Measurements from ENCODE around the gene ACADM.

The ACADM gene

GRCh38 chr1:75722966-75723365, 1.5 kb upstream of the ACADM start:
- no peak for TF ChIP-seq CTCF (IDR thresholded peaks at IDR 0.05; ENCODE audit: low read depth, low read length)
- H3K4me3 ChIP-seq (ENCODE audit: low read depth, low read length), result no peak overlapping the region
- in situ Hi-C loops (cut with HindIII; ENCODE audit: low sequenced_read_pairs), result no loop called here
- no peak for DNase-seq (ENCODE audit: low read depth, low spot score)

- H3K4me3 ChIP-seq (ENCODE audit: low read depth, low read length), result peak overlapping the region; percentile 85
- in situ Hi-C loops (cut with HindIII; ENCODE audit: low sequenced_read_pairs), result no loop called here
- no peak for TF ChIP-seq CTCF (IDR thresholded peaks at IDR 0.05; ENCODE audit: low read depth, low read length)
- peak; percentile 83 for DNase-seq (ENCODE audit: low read depth, low spot score)
Observed at GRCh38 chr1:75723989-75724471, 479 bp upstream of the ACADM start.

GRCh38 chr1:75725266-75725665, 757 bp downstream of the ACADM start:
- TF ChIP-seq CTCF (IDR thresholded peaks at IDR 0.05; ENCODE audit: low read depth, low read length), result no peak

GRCh38 chr1:75725861-75726361, 1.4 kb downstream of the ACADM start:
- H3K4me3 ChIP-seq (ENCODE audit: low read depth, low read length), result peak overlapping the region; percentile 85
- TF ChIP-seq CTCF (IDR thresholded peaks at IDR 0.05; ENCODE audit: low read depth, low read length), result no peak
- in situ Hi-C loops (cut with HindIII; ENCODE audit: low sequenced_read_pairs), result no loop called here
- no peak for DNase-seq (ENCODE audit: low read depth, low spot score)

More at GRCh38 chr1:75725266-75725665, 757 bp downstream of the ACADM start:
- in situ Hi-C loops (cut with HindIII; ENCODE audit: low sequenced_read_pairs), result no loop called here
- peak overlapping the region; percentile 85 for H3K4me3 ChIP-seq (ENCODE audit: low read depth, low read length)
- peak; percentile 33 for DNase-seq (ENCODE audit: low read depth, low spot score)

- DNase-seq (ENCODE audit: low read depth, low spot score), result peak; percentile 4
- no peak for TF ChIP-seq CTCF (IDR thresholded peaks at IDR 0.05; ENCODE audit: low read depth, low read length)
- in situ Hi-C loops (cut with HindIII; ENCODE audit: low sequenced_read_pairs), result no loop called here
- H3K4me3 ChIP-seq (ENCODE audit: low read depth, low read length), result no peak overlapping the region
Observed at GRCh38 chr1:75727571-75727970, 3.1 kb downstream of the ACADM start.

GRCh38 chr1:75730432-75730831, 5.9 kb downstream of the ACADM start:
- DNase-seq (ENCODE audit: low read depth, low spot score), result no peak
- in situ Hi-C loops (cut with HindIII; ENCODE audit: low sequenced_read_pairs), result no loop called here
- no peak for TF ChIP-seq CTCF (IDR thresholded peaks at IDR 0.05; ENCODE audit: low read depth, low read length)
- H3K4me3 ChIP-seq (ENCODE audit: low read depth, low read length), result no peak overlapping the region
